HG03025 (cell line): ENCODE data around the gene SIAE.

Experiments used
- ATAC-seq: cut with Tn5 transposase; IDR thresholded peaks from one replicate; pipeline ENCODE4 v1.9.1; 2021; ENCODE audit warnings: mild to moderate bottlenecking, moderate library complexity; ENCODE audit not compliant: unreplicated experiment, low FRiP score

The SIAE gene, protein sequence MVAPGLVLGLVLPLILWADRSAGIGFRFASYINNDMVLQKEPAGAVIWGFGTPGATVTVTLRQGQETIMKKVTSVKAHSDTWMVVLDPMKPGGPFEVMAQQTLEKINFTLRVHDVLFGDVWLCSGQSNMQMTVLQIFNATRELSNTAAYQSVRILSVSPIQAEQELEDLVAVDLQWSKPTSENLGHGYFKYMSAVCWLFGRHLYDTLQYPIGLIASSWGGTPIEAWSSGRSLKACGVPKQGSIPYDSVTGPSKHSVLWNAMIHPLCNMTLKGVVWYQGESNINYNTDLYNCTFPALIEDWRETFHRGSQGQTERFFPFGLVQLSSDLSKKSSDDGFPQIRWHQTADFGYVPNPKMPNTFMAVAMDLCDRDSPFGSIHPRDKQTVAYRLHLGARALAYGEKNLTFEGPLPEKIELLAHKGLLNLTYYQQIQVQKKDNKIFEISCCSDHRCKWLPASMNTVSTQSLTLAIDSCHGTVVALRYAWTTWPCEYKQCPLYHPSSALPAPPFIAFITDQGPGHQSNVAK

GRCh38 chr11:124673333-124674167 lies at the start of gene SIAE, which contains the start of gene SPA17:
Gene SIAE, minus strand, starts transcription at chr11:124673739. Its CDS starts 31 bp downstream, at chr11:124673708.
Gene SPA17, plus strand, starts transcription at chr11:124673904. Its CDS starts 1,361 bp downstream, at chr11:124675265.
- ATAC-seq: peak; percentile 93

- ATAC-seq: no peak
Observed at GRCh38 chr11:124722176-124722575, 48.6 kb upstream of the SIAE start.

DNA sequence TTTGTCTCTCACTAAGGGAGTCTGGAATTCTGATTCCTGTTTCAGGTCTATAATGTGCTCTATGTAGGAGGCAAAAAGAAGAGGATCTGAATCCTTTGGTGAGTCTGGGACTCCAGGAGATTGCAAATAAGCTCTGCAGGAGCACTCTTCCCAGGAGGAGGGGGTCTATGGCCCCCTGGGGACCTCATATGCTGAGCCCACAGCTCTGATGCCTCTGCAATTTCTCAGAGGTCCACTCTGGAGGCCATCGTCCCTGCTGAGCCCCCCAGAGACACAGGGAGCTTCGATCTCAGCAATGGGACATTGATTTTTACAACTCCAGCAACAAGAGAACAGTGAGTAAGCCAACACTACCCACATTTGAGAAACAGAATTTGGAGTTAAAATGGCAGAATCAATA lies 46.0 kb upstream of the SIAE start:
- no peak for ATAC-seq

- no peak for ATAC-seq
Observed at GRCh38 chr11:124718801-124719200, 45.3 kb upstream of the SIAE start.

GRCh38 chr11:124717786-124718651 lies 44.5 kb upstream of the SIAE start:
- ATAC-seq: no peak

DNA sequence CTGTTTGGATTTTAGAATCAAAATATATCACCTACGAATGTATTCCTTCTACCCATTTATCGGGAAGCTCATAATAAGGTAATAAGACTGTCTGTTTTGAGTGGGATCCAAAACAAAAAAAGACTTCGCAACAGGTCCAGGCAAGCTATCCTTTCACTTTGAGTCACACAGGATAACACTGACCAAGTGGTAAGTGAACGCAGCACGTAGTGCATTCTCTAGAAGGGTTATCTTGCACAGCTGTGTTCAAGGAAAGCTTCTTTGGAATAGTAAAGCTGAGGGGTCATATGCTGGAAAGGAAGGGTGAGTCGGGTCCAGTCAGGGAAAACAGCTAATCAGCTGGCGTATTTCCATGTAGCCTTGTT lies 43.9 kb upstream of the SIAE start:
- ATAC-seq: no peak

DNA sequence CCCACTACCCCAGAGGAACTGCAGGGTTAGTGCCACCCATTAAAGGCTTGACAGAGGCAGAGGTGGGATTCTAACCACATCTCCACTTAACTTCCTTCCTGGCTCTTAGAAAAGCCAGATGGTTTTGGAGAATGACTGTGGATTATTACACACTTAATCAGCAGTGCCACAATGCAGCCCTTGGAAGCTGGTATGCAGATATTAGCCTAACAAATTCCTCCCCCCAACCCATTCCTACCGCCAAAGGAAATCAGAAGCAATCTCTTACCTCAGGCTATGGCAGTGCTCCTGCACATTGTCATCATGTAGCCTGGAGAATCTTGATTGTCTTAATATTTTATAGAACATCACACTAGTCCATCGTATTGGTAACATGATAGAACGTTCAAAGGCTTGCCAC lies 43.1 kb upstream of the SIAE start:
- no peak for ATAC-seq

GRCh38 chr11:124712392-124712791 lies 38.9 kb upstream of the SIAE start:
- ATAC-seq: no peak

DNA sequence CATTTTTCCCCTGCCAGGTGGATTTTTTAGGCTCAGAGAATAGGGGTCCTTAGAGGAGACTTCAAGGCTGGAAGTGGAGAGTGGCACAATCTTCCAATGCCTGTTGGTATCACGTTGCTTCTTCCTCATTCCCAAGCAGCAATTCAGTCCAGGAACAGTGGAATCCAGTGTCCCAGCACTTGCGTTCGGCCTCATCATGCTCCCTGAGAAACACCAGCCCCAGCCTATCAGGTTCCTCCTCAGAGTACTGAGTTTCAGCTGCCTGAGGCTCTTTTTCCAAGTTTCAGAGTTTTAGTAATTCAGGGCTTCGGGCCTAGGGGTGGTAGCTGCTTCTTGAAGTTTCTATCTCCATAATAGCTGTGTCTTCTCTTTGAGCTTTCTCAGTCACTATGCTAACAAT lies 34.3 kb upstream of the SIAE start:
- no peak for ATAC-seq

- ATAC-seq: no peak
Observed at GRCh38 chr11:124700028-124700427, 26.5 kb upstream of the SIAE start.

DNA sequence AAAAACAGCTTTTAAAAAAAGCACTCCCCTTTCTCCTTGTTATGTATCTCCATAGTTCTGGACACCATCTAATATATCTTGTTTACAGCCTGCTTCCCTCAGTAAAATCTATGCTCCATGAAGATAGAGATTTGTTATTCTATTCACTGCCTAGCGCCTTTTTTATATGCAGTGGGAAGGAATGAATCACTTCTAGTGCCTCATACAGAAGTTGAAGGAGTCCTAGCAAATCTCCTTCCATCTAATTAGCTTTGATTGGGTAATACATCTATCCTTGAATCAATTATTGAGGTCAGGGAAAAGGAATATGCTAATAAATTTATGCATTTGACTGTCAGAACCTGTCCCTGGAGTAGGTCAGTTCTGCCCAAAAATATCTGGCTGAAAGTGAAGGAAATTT lies 26.0 kb upstream of the SIAE start:
- no peak for ATAC-seq

DNA sequence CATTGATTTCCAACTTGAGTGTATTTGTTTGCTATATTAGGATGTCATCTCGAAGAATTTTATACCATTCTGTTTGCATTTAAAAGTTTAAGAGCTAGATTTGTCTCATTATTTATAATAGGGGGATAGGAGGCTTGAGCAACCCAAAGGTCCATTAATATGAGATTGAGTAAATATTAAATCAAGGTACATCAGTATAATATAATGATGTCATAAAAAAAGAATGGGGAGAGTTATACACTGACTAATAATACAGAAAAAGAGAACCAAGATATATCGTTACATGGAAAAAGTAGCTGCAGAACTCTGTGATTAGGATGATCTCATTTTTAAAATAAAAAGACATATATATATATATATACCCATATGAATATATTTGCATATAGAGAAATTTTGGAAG lies 19.6 kb upstream of the SIAE start:
- ATAC-seq: no peak

GRCh38 chr11:124682443-124682842 lies 8.9 kb upstream of the SIAE start:
- no peak for ATAC-seq

DNA sequence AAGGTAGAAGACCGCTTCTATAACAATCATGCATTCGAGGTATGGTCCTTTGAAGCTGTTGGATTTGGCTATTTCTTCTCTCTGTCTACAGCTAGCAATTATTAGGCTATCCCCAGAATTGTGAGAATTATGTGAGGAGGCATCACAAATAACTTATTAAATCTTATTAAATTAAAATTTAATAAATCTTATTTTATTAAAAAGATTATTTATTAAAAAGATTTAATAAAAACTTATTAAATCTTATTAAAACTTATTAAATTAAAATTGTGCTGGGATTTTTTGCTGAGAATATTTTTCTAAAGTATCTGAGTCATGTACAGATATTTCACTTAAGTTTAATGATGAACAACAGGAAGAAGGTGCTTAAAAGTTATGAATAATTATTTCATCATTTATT lies 7.9 kb upstream of the SIAE start:
- ATAC-seq: no peak

- ATAC-seq: no peak
Observed at GRCh38 chr11:124678416-124678815, 4.9 kb upstream of the SIAE start.

- no peak for ATAC-seq
Observed at GRCh38 chr11:124676386-124676785, 2.8 kb upstream of the SIAE start.

GRCh38 chr11:124674571-124674970 lies 1.0 kb upstream of the SIAE start:
- no peak for ATAC-seq

DNA sequence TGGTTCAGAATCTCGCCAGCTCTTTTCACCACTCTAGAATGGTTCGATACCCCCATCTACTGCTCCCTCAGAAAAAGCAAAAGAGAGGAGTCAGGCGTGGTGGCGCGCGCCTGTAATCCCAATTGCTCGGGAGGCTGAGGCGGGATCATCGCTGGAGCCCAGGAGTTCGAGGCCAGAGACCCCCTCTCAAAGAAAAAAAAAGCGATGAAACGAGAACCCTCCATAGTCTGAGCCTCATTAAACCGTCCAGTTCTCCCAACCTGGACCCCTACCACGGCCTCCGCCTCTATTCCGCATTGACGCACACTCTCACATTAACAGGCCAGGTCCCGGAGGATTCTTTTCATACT lies 604 bp upstream of the SIAE start:
- ATAC-seq: no peak

DNA sequence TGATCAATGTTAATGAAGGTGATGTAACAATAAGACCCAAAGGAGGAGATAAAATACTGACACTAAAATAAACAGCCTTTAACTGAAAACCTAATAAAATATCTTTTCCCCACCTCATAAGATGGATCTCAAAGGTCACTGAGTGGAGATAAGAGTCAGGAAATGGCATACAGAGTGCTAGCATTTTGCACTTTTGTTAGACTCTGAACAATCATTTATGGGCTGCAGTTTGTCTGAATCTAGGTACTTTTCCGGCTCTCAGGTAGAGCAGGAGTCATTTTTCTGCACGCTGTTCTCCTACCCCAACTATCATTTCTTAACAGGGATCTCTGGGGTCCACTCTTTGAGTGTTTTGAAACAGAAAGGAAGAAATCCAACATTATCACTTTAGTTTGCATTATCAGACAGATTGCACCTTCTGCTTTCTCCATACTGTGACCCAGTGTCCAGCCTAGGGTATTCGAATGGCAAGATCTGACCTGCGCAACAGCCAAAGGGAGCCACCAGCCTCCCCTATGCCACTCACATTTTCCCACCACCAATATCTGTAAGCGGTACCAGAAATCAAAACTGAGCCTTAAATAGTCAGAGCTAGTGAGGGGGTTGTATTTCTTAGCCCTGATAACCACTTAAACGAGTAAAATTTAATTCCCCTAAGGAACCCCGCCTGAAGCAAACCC lies 863 bp downstream of the SIAE start:
- no peak for ATAC-seq

GRCh38 chr11:124670732-124671131 lies 2.8 kb downstream of the SIAE start:
- ATAC-seq: no peak
